TTC549 (cell line): ENCODE data around the gene MMP1.
A peak's percentile ranks its signal among the peaks of the same experiment; 100 is the strongest.

Experiments
- FAIRE-seq: peaks from 2 replicates; lab custom pipeline; 2012; peaks lifted over from hg19 to GRCh38; lab: Jason Lieb, UNC

MMP1 gene

DNA sequence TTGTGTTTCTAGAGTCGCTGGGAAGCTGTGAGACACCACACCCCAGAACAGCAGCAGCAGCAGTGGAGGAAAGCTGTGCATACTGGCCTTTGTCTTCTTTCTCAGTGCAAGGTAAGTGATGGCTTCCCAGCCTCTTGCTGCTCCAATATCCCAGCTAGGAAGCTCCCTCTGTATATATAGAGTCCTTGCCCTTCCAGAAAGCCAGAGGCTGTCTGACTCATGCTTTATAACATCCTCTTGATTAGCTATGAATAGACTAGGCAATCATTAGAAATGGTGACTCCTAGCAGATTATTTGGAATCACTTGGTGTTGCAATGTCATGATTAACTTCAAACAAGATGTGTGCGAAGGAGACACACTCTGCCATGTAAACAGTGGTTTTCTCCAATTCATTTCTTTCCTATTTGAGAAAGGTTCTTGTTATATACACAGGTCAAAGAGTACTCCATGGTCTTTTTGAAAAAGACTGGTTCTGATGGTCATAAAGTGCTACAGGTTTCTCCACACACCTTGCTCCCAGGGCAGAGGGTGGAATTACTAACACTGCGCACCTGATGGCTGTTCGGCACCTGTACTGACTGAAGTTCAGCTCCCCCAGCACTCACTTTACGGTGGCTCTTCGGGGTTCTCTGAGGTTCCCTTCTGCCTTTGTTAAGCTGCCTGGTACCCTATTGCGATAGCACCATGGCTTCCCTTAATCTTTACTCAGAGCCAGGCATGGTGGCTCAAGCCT, at the start of gene MMP1:
Gene MMP1 (minus strand): TSS at position 149 of the 735 bp plus-strand sequence. CDS start 68 bp downstream, at position 81.
- FAIRE-seq, result no peak

DNA sequence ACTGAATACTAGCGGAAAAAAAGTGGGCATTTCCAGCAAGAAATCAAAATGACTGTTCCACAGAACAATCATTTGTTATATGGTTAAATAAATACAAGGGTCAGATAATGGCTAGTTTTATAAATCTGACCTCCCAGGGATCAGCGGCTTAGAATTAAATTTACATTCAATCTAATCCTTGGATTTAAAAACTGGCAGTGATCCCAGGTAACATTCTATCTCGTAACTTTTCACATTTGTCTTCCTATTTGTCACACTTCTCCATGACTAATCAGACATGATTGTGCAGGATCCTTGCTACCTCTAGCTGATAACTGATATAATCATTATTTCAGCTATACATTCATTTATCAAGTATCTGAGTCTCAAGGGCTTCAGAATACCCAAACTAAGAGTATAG, 48.3 kb upstream of the MMP1 start:
- FAIRE-seq, result no peak

DNA sequence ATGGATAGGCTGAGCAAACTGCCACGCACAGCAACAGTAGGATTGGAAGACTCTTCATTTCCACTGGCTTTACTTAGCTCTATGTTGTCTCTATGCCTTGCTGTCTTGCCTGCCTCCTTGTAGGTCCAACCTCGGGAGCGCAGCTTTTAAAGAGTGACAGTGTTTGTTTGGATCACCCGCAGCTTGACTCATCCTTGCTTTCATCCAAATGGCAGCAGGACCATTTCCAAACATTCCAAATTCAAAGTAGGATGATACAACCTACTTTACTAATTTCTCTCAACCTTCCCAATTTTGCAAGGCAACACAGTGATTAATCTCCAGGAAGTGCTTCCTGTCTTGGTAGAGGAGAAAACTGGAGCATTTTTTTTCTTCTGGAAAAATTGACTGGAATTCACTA, 45.5 kb upstream of the MMP1 start, which contains the start of gene MMP3:
Gene MMP3 (minus strand): TSS at position 121 of the 400 bp plus-strand sequence. CDS start 63 bp downstream, at position 58.
- no peak for FAIRE-seq

DNA sequence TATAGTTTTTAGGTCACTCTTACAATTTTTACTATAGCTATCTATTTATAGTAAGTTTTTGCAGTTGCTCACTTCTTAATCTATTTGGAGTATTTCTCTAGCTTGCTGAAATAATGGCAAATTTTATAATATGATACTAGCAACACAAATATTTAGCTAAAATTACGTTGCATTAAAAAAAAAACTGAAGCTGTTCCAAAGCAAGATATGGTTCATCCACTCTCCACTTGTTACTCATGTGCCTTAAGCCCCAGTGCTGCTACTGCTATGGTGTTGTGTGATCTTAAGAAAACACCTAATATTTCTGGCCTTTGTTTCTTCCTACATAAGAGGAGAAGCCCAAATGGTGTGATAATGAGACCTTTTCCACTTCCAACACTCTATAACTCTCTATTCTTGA, 45.0 kb upstream of the MMP1 start:
- no peak for FAIRE-seq

DNA sequence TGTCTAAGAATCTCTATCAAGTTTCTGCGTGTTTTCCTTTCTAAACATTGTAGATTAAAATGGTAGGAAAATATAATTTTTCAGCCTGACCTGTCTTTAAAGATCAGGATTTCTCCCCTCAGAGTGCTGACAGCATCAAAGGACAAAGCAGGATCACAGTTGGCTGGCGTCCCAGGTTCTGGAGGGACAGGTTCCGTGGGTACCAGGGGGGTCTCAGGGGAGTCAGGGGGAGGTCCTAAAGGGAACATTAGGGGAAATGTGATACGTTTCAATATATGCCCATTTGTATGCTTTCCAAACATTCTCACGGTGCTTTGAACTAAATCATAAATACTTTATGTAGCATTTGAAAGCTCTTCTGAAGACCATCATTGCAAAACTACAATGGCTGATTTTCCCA, 42.1 kb upstream of the MMP1 start:
- no peak for FAIRE-seq

DNA sequence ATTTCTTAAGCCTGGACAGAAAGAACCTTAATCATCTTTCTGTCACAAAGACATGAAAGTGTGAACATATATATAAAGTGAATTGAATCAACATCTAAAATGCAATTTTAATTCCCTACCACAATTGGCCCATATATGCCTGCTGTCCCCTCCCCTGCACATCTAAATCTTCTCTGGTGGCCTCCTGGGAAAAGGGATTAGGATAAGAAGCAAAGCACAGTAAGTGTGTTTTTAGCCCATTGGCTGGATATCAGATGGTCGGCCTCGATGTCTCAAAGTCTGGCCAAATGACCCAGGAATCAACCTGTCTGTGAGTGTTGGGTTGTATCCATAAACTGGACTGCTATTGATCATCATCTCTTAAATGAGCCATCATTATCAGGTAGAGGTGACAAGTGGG, 39.7 kb upstream of the MMP1 start:
- FAIRE-seq, result no peak

DNA sequence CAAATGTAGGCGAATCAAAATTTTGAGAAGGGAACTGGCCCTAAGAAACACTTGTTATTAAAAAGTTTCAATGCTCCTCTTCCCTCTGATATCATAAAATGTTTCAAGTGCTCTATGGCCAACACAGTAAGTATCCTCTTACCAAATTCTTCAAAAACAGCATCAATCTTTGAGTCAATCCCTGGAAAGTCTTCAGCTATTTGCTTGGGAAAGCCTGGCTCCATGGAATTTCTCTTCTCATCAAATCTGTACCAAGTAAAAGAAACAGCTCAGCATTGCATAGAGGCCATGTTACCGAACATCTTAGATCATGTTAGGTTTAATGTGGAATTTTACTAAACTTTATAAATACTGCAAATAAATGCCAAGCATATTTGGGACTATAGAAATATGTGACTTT, 39.2 kb upstream of the MMP1 start:
- FAIRE-seq, result no peak

DNA sequence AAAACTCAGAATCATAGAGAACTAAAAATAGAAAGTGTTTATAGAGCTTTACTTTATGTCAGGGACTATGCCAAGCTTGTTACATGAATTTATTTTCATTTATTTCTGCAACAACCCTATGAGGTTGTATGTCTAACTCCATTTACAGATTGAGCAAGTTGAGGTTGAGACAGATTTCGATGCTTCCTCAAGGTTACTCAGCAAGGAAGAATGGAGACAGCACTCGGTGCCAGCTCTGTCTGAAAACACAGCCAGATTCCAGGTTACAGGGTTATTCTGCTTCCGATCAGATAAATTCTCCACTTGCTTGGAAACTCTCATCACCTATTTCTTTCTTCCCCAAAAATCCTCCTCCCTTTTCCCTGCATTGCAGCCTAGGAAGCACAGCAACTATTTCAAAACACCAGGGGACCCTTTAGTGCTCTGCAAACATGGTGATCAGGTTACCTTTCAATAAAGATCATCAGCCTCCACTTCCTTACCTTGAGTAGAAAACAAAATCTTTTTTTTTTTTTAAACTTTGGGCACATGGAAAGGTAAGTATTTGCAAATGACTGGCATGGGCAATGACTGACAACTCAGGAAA, 38.4 kb upstream of the MMP1 start:
- no peak for FAIRE-seq

DNA sequence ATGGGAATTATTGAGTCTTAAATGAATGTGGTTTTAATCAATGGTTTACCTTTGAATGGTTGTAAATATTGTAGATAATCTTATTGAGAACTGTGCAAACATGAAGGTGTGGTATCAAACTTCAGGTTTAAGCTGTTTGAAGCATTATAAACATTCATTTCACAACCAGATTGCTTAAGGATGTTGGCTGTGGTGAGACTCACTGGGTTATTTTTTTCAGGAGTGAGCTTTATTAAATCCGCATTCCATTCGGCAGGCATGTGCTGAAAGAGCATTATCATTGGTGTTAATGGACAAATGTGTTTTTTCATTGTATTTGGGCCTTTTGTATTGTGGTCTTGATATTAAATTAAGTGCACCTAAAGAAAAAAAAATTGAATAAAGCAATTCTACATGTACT, 35.8 kb upstream of the MMP1 start:
- FAIRE-seq, result no peak

DNA sequence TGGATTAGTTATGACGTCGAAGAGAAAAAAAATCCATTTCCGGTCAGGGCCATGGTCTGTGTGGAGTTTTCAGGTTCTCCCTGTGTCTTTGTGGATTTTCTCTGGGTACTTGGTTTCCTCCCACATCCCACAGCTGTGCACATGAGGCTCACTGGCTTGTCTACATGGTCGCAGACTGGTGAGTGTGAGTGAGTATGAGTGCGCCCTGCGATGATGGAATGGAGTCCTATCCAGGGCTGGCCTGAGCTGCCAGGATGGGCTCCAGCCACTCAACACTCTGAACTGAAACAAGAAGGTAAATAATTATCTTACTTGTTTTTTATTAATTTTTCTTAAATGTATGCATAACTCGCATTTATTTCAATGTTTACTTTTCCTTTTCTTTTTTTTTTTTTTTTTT, 34.7 kb upstream of the MMP1 start:
- no peak for FAIRE-seq

DNA sequence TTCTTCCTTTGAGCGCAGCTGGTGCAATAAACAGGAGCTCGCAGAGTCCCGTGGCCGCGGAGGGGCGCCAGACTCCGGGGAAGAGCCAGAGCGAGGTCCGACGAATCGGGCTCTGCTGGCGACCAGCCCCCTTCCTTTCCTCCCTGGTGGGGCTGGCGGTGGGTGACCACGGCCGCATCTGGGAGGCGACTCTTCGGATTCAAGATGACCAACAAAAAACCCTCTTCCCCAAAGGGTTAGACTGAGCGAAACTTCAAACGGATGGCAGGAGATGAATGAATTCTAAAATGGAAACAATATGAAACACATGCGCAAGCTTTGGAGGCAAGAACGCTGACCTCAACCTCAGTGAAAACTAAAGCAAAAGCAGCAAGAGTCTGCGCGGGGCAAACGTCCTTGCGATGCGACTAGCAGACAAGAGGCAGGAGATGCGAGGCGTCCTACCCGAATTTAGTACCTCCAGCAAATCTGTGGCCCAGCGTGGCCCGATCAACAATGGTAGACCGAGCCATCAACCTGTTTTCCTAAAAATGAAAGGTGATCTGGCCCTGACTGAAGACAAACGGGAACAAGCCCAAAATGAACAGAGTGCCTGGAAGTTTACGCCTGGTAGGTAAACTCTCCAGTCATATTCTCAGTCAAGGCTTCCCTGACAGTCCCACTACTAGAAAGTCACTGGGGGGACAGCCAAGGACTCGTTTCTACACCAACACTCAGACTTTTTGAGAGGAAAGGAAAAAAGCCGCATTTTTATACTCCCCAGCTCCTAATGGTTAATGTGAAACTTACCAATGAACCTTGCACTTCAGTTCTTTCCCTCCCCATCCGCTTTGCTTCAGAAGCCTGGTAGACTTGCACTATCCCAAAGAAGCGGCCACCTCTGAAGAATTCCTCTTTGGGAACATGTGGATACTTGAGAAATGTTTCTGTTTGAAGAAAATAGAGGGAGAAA, 33.8 kb upstream of the MMP1 start:
- no peak for FAIRE-seq

DNA sequence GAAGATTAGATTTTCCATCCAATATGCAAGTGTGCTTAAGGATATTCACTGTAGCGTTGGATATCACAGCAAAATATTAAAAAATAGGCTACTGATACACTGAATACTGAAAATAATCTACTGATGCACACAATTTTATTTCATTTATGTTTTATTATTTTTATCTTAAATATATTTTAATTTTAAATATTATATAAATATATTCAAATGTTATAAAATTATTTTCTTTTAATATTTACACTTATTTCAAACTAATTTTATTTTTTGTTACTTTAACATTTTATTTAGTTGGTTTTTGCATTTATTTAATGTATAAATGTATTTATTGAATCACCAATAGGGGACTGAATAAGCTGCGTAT, 33.1 kb upstream of the MMP1 start:
- peak; percentile 88 for FAIRE-seq

DNA sequence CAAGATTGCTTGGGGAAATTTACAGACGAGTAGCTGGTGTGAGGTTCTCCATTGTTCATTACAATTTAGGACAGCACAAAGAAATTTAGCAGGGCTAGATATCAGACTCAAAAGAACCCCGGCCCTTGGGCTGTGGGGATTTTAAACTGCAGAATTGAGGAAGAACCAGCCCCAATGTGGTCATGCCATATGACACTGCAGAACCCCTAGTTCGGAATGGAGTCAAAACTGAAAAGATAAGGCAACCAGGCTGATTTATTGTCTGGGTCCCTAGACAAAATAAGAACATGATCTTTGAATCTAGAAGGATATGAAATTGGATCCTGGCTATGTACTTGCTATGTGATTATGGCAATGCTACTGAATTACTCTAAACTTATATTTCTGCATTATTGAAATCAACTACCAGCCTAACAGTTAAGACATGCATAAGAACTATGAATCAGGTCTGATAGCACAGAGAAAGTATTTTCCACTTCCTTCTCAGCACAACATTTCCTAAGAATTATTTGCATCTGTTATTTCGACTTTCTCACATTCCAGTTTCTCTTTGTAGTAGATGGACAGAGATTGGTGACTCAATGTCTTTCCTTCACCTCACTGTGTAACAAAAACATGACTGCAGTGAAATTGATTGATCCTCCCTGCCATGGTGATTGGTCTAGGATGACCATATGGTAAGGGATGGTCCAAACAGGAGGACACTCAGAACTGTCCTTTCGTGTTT, 32.2 kb upstream of the MMP1 start:
- no peak for FAIRE-seq

DNA sequence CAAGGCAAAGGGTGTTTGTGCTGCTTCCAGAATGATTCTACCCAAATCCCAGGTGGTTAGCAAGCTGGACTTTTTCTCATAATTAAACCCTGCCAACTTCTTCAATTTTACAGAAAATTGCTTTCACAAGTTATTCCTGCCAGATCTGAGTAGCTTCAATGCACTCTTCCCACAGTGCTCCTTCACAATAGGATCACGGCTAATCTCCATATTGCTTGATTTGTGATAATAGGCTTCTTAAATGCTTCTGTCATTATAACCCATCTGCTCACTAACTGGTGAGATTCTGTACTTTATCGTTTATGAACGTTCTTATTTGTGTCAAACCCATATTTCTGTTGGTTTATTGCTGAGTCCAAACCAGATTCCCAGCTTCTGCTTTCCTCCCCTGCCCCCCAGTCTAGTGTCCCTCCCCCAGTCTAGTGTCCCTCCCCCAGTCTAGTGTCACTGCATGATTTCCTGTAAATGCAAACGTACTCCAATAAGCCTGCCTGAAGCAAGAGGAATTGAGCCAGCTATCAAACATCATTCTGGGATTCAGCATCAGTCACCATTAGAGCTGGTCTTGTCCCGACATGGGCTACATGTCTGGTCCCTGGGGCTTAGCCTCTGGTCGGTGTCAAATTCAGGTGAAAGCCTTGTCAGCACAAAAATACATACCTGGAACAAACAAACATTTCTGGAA, 31.5 kb upstream of the MMP1 start:
- no peak for FAIRE-seq

DNA sequence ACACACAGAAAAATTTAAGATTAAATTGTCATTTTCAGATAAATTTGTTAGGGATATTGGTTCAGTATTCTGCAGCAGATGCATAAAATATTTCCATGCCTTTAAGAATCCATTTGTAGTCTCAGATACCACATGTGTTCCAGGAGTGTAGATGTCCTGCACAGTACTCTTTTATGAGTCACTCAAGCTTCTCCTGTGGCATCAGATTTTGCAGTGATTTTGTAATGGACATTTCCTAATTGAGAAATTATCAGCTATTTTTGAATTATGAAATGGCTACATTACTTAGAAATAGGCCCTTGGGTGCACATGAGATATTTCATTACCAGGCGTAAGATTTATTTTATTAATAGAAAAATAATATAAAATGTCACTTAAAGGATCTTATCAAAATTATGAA, 26.6 kb upstream of the MMP1 start:
- no peak for FAIRE-seq

DNA sequence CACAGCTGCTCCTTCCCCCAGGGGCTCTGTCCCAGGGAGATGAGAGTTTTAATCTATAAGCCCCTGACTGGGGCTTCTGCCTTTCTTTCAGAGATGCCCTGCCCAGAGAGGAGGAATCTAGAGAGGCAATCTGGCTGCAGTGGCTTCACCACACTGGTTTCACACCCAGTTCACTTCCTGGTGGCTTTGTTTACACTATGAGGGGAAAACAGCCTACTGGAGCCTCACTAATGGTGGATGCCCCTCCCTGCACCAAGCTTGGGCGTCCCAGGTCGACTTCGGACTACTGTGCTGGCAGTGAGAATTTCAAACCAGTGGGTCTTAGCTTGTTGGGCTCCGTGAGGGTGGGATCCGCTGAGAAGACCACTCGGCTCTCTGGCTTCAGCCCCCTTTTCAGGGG, 21.5 kb upstream of the MMP1 start:
- FAIRE-seq, result no peak

DNA sequence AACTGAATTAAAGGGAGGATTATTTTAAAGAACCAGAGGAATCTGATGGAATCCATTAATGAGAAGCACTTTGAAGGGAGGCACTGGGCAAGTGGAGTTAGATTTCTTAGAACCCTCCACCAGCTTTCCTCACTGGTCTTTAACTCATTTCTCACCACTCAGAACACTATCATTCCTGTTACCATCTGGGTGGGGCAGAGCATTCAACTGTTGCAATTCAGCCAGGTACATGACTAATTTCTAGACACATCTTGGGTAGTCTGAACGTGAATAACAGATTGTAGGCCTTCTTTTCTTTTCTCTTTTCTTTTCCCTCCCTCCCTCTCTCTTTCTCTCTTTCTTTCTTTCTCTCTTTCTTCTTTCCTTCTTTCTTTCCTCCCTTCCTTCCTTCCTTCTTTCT, 15.5 kb upstream of the MMP1 start:
- no peak for FAIRE-seq

DNA sequence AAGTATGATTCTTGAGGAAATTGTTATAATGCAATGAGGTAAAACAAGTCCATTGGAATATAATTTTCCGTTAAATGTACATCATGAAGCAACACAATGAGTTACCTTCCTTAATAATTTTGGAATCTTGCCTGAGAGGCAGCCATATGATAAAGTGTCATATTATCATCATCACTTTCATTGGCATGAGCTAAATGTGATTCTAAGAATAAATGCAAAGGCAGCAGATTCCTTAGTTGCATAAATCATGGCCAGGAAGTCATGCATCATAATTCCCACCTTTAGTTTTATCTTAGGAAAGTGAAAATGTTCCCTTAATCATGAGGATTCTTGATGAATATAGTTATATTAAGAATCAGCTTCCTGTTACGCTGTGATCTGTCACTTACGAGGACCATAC, 14.2 kb upstream of the MMP1 start:
- no peak for FAIRE-seq

DNA sequence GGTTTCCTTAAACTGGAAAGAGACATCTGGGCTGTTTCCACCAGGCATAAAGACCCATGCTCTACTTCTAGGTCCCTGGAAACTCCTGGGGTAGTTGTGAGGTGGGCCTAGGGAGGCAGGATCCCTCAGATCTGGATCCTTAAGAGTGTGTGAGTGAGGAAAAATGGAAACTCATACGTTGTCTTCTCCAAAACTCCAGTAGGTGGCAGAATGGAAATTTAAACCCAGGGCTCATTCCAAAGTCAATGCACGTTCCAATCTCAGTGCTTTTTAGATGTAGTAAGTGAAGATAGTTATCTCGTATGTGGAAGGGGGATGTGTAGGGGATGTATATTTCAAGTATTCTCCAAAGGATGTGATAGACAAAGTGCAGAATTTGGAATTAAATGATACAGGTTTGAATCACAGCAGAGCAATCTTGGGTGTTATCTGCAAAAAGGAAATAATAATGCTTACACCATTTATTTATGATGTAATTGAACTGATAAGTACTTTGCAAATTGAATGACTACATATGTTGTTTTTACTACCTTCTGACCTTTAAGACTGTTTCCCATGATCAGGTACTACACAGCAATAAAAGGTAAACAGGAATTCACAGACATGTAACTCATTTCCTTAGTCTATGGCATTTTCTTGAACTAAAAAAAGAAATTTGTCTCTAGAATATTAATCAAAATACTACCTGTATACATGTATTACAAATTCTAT, 13.1 kb upstream of the MMP1 start:
- peak; percentile 89 for FAIRE-seq

DNA sequence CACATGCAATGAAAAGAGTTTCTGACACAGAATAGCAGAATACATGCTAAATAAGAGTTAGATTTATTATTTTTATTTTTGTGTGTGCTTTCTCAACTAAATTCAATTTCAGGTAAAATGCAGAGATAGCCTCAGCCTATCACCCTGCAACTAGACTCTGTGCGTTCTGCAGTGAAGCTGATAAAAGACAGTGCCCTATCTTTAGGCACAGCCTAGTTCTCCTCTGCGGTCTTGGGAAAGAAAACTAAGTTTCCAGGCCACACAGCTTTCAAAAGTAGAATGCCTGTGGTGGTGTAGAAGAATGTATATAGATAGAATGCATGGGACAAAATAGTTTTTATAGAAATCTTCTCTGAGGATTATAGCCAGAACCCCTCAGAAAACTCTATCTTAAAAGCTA, 12.0 kb upstream of the MMP1 start:
- no peak for FAIRE-seq

DNA sequence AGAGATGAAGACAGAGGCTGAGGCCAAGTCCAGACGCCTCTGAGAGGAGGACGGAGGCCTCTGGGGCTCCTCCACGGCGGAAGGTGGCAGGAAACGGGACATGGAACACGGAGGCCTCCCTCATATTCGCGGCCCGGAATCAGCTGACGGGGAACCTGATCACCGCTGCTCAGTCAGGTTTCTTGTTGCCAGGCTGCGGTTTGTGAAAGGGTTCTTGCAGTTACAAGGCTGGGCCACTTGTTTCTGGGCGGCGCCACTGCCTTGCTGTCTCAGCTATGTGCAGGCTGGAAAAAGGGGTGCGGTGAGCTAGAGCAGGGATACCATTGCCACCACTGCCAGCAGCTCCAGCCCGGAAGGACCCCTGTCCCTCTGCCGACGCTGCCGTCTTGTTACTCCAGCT, 10.0 kb upstream of the MMP1 start:
- no peak for FAIRE-seq
